Glomerular visceral epithelial cell (primary cell): ENCODE measurements around the gene CCN6.
A peak's percentile ranks its signal among the peaks of the same experiment; 100 is the strongest.
"Not testable (repeated sequence)": the region's sequence is repeated elsewhere in the genome, so short reads cannot be mapped to it uniquely, and the experiment has no call there.

Experiments used
- DNase-seq: peaks from one replicate; pipeline ENCODE4 v3.0.0-alpha.2; 2016; ENCODE audit errors: extremely low spot score

The CCN6 gene

DNA sequence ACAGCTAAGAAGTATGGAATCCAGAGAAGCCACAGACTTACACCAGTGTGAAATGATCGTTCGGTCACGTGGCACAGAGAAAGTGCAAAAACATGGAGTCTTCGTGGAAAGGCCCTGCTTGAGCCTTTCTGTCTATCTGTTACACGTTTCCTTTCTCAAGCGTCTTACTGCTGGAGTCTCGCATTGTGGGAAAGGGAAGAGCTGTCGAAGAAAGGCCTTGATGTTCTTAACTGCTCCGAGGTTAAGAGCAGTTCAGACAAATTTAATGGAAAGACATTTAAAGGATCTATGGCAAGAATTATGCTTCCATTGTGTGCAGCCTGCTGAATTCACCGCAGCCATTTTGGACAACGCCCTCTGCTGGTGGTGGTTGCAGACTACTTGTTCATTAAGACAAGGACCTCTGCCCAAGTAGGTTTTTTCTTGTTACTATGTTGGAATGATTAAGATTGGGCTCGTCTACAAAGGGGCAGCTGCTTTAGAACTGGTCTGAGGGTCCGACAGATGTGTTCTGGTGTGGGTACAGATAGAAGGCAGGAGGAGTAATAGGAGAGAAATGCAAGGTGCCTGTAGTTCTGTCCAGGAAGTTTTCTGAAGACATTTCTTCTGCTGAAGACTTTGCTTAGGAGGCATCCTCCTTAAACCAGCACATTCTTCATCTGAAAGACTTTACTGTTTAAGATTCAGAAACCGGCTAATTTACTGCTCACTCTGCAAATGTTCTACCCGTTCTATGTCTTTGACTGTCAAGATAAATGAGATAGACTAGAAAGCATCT lies 24.7 kb upstream of the CCN6 start:
- peak; percentile 42 for DNase-seq

DNA sequence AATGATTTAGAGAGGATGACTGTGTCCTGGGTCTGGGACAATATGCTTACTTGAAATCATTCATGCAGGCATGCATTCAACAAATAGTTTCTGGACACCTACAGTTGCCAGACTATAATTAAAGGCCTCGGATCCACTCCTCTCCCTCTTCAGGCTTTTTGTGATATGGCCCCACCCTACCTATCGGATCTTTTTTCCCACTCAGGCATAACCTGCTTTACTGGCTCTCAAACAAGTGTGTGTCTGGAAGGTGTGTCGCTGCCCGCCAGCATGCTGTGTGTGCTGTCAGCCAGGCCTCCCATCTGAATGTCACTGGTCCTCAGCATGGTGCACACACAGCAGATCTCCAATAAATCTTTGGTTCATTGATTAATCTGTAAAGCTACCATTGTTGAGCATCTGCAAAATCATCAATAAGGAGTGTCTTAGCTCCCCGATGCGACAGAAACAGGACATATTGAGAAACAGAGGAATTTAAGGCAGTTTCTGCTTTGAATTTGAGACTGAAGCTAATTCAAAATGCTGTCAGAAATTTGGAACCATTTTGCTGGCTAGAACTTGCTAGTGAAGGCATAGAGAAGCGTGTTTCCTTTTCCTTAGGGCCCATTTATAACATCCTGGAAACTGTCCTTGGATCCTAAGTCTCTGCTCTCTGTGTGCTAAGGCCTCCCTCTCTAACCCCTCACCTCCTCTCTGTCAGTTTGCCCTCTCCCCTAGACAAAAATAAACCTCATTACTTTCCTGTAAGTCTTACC lies 23.5 kb upstream of the CCN6 start:
- no peak for DNase-seq

DNA sequence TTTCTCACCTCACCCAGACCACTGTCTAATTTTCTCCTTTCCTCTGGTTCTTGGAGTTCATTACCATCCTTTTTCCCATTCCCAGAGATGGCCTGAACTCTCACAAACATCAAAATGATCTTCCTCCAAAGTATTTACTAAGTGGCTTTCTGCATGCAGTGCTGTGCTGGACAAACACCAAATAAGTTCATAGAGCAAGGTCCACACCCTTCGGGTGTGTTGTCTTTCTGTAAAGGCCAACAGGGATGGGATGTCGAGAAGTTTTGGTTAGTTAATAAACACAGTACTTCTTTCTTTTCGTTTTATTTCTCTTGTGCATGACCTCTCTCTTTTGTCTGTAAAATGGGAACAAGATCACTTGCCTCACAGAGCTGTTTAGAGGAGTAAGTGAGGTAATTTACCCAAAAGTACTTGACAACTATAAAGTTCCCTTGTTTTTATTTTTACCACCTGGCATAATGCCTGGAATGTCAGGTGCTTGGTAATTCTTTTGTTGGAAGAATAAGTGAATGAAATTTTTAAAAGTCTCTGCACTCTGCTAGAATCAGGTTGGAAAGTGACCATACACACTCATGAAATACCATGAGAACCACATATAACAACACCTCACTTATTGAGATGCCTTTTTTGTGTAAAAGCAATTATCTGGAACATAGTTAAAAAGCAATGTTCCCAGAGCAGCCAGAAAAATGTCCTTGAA lies 22.8 kb upstream of the CCN6 start:
- DNase-seq = no peak

DNA sequence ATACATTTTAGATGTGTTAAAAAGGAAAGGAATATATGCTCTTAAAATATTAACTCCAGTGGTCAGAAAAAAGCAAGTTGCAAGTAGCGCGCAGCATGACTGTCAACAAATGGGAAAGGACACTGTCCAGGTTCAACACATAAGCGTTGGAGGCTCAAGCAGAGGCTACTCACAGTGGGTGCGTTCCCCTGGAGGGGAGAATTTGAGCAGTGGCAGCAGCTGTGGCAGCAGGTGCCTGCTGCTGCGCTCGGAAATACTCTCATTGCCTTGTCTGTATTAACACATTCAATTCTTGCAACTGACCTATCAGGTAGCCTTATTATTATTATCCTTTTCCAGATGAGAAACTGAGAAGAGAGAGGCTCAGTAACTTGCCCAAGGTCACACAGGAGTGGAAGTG lies 21.9 kb upstream of the CCN6 start:
- DNase-seq = no peak

DNA sequence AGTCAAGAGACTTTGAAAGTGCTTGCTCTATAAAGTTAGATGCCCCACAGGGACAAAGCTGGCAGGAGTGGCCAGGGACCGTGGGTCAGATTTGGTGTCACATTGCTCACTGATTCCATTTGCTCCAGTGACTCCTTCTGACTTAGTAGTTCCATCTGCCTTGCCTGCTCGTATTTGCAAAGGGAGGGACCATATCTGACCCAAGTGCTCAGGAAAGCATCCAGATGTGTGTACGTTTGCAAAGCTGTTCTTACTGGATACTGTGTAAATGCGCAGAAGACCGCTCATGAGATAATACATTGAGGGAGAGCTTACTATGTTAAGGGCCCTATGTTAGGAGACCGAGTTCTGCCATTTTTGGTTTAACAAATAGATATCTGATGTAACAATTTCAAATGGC lies 21.2 kb upstream of the CCN6 start:
- DNase-seq = no peak

DNA sequence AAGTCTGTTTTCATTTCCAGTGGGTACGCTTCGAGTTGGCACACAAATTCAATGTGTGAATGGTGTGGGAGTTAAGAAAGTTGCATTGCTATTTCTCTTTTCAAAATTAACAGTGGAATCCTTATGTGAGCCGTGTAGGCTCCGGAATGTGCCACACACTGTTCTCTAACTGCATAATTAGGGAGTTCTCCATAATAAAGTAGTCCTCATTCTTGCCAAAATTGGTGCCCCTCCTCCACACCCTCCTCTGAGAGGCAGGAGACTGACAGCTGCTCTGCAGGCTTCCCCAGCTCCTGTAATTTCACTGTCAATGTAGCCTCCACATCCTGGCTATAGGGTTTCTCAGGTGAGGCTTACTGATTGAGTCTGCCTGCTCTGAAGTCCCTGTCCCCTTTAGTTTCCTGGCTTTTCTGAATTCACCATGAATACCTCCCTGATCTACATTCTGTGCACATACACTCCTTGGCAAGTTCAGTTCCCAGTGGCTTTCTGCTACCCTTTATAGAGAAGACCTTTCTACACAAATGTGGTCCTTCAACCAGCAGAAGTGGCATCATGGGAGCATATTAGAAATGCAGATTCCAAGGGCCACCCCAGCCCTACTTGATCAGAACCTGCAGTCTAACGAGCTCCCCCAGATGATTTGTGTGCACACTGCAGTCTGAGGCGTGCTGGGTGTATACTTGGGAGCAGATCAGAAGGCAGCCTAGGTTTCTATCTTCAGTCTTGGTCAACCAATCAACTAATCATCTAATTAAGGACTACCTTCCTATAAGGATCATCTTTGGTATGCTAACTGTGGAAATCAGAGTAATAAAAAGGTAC lies 19.9 kb upstream of the CCN6 start:
- DNase-seq = no peak

DNA sequence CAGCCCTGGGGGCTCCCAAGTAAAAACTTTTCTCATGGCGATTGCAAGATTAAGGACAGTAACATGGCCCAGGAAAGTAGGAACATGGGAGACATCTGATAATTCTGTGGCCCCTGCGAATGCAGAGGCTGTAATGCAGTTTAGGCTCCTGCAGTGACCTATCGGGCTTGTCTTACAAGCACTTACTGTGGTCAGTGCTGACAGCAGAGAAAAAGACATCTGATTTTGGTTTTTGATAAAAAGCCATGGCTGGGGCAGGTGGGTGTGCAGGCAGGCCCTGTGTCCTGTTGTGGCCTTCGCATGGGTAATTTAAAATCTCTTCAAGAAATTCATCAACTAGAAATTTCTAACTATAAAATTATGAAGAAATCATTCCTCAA lies 19.3 kb upstream of the CCN6 start:
- no peak for DNase-seq

DNA sequence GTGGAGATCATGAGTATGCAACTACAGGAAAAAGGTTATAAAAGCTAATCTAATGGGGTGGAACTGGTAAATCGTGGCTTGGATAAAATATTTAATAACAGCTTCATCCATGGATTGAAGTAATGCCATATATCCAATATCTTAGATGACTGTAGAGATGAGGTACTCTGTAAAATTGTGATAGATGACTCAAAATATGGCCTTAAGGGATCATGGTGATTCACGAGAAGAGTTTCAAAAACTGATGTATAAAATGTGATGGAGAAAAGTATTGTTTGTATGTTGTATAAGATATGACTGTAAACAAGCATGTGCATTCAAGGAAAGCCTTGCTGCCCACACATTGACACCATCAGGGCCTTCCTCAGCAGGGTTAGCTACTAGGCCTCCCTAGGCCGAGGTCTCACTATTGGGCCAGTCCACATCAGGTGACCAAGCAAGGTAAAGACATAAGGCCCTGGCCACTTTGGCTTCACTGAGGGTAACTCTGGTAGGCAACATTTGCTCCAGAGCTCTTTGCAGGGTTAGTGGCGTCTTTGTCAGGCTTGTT lies 17.7 kb upstream of the CCN6 start:
- no peak for DNase-seq

DNA sequence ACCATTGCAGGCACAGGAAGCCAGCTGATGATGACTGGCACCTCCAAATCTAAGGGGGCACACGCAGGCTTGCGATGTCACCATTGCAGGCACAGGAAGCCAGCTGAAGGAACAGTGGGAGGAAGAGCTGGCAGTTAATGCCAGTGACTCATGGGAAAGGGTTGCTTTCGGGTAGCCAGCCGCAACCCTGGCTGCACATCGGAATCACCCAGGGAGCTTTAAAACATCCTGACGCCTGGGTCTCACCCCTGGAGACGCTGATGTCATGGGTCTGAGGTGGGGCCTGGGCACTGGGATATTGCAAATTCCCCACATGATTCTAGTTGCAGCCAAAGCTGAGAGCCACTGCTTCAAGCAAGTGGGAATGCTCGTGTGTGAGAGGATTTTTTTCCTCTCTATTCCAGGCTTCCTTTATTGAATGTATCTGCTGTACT lies 16.1 kb upstream of the CCN6 start:
- DNase-seq = peak; percentile 94

DNA sequence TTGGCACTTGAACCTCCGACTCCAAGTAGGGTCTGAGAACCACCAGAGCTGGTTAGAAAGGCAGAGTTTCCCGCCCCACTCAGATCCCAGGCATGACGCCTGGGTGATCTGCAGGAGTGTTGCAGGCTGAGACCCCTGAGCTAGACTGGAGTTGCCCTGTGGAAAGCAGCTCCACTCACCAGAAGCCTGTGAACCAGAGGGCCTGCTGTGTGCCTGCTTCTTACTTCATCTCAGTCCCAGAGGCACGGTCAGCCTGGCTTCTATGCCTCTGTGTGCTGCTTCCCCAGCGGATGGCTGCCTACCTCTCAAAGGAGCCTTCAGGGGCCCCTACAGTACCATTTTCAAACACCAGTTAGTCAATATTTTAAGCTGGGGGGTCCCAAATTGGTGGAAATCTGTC lies 15.6 kb upstream of the CCN6 start:
- DNase-seq = no peak

DNA sequence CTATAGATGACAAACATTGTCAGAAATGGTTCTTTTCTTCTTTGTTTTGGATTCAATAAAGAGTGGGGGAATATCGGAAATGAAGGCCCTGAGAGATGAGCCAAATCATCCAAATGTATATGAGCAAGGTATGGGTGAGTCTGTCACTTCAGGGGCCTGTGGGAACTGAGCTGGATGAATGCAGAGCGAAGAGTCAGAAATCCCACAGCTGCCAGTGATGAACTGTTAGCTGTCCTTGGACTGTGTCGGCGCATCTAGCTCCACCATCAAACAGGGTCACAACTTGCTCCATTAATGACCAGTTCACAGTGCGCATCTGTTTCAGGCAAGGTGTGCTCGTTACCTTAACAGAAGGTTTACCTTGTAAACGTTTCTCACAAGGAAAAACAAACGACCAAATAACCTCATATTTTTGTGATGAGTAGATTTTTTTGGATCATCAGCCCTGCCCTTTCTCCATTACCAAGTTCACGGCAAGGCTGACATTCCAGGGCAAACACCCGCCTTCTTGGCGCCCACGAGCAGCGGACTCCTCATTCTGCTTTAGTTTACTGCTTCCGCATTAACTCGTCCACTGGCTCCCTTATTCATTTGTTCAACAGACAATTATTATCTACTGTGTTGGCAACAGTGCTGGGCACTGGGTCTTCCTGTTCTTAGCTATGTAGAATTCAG lies 15.0 kb upstream of the CCN6 start:
- DNase-seq = no peak

DNA sequence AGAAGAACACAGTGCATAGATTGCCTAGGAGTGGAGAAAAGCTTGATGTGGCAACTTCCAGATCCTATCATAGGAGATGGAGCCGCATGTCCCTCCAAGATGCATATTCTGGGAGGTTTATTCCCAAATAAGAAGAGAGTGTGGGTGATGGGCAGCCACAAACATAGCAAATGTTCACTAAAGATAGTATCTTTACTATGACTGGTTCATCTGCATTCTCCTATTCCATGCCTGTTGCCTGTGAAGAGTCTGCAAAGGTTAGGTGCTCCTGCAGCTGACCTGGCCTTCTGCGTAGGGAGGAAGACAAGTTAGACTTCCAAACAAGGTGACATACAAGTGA lies 14.5 kb upstream of the CCN6 start:
- DNase-seq = no peak

DNA sequence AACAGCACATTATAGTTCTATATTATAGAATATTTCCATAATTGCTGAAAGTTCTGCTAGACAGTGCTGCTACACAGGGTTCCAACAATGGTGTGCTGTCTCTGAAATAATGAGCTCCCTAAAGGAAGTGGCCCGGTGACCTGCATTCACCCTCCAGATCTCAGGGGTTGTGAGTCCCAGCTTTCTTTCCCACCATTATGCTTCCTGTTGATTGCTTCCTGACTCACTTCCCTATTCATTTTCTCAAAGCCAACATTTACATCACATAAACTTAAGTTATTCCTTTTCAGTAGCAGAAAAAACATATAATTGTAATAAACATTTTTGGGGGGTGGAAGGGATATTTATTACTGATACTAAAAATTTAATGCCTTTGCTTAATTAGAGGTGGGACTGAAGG lies 12.9 kb upstream of the CCN6 start:
- DNase-seq = no peak

DNA sequence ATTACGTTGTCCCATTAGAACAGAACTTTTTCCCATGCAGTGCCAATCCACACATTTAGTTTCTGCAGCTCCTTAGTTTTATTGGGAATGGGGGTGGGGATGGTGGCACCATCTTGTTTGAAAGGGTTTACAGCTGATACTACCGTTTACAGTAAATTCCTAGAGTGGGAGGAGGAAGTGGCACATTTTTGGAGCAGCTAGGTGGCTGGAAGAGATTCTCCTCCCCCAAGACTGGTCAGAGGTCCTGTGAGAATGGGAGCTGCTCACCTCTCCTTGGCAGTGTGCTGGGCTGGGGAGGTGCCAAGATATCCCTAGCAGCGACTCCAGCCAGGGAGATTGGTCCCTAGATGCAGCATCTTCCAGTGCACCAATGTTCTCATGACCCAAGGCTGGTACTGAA lies 12.4 kb upstream of the CCN6 start:
- no peak for DNase-seq

DNA sequence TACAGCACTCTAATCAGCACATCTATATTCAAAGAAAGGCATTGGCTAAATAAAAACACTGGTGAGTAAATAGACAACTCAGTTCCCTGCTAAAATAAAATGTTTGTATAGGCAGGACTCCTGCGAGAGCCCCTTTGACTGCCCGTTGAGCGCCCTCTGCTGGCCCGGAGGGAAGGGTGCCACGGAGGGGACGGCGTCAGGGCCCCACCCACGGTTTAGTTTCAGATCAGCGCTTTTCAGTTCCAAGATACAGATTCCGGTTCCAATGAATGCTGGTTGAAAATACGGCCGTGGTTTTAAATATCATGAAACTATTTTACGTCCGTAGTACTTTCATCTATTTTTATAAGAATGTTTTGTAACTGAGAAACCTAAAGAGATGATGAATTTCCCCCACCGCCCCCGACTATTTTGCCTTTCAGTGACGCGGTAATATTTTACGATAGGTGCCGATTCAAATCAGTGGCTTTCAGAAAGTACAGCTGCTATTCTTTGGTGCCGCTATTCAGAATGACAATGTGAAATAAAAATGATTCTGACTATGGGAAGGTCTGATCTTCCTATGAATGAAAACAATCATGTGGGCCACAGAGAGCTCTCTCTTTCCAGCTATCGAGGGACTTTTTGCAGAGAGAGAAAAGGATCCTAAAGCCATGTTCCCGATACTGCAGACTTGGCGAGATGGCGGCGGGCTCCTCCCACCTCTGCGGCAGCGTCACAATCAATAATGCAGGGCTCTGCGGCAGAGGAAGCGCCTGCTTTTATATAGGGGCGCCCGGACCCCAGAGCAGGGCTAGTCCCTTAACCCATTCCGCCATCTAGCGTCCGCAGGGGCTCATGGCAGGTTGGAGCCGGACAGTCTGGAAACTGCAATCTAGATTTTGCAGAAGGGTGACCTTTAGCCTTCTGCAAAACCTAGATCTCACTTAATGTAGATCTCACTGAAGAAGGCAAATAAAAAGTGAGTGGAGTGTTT lies 10.6 kb upstream of the CCN6 start:
- peak; percentile 92 for DNase-seq

DNA sequence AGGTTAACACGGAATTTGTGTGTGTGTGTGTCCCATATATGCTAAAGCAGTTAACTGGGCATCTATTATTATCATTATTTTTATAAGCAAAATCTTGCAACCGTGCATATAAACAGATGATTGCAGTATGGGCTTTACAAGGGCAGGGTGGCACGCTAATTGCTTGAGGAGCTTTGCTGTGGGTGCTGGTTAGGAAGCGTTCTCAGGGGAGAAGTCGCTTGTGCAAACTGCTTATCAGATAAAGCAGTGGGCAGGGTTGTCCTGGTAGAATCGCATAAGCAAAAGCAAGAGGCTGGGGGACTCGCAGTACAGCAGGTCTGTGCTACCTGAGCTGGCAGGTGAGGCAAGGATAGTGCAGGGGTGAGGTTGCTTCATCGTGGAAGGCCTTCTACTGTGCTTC lies 9.7 kb upstream of the CCN6 start:
- DNase-seq = no peak

DNA sequence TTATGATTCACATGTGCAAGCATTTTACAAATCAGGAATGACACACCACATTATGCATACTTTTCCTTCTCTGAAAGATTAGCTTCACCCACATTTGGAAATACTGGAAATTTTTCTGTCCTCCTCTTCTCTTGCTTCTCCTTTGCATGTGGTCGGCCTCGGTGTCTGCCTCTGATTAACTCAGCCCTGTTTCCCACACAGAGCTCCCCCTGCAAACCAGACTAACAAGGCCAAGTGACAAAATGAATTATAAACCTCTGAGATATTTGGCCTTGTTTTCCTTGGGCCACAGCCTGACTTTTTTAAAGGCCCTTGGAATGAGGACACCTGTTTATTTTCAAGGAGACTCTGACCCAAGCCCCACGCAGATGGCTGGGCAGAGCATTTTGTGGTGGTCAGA lies 9.0 kb upstream of the CCN6 start:
- DNase-seq = peak; percentile 87

DNA sequence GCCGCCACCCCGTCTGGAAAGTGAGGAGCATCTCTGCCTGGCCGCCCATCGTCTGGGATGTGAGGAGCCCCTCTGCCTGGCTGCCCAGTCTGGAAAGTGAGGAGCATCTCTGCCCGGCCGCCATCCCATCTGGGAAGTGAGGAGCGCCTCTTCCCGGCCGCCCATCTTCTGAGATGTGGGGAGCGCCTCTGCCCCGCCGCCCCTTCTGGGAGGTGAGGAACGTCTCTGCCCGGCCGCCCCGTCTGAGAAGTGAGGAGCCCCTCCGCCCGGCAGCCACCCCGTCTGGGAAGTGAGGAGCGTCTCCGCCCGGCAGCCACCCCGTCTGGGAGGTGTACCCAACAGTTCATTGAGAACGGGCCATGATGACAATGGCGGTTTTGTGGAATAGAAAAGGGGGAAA lies 6.4 kb upstream of the CCN6 start:
- DNase-seq = not testable (repeated sequence)

DNA sequence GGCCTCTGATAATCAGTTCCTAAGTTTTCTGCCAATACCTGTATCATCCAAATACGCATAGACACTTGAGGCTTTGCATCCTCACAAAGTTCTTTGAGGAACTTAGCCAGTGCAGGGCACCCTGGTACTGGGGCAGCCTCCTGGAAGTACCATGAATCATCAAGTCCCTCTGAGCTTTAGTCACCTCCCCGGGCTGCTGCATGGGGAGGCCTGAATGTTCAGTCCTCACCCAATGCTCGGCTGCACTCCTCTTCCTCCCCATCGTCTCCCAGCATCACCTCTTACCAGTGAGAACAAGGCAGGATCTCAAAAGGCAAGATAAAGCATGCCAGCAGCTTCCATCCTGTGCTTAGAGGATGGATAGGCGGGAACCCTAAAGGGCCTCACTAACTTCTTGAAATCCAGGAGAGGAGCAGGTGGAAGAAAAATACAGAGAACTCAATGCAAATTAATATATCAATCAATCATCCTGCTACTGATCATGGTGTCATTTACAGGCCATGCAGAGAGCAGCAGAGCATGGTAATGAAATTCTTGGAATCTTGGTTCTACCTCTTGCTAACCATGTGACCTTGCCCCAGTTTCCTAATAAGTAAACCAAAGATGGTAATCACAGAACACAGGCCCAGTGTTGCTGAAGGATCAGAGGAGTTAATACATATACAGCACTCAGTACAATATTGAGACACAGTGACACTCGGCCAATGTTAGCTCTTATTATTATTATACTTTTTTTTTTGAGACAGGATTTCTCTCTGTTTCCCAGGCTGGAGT lies 4.7 kb upstream of the CCN6 start:
- DNase-seq = peak; percentile 66
